GM23338 (cell line): ENCODE results near the gene SEMA3C.

Experiments
- CREB1 ChIP-seq: fragments of 250-450 bp; sonication (Bioruptor Pico); IDR thresholded peaks from 2 replicates; pipeline ENCODE4 v1.5.0; 2020; ENCODE audit warnings: low read depth, mild to moderate bottlenecking, moderate library complexity
- CTCF ChIP-seq, 2 experiments: fragments of 200-600 bp in 1 of 2; sonication (generic) in 1 of 2; conservative IDR thresholded peaks; 2 replicates each; pipeline versions ENCODE4 v1.5.1 to v1.6.1; 2016 to 2017; ENCODE audit warnings: antibody characterized with exemption in 2 of 2, low read depth in 2 of 2, mild to moderate bottlenecking in 2 of 2, moderate library complexity in 1 of 2
- ETS1 ChIP-seq: IDR thresholded peaks from 2 replicates; pipeline ENCODE4 v1.6.1; 2016; ENCODE audit warnings: antibody characterized with exemption
- EZH2 ChIP-seq: fragments of 200-600 bp; sonication (generic); IDR thresholded peaks from one replicate; pipeline ENCODE4 v1.8.0; 2017; ENCODE audit warnings: antibody characterized with exemption, mild to moderate bottlenecking, low read depth; ENCODE audit not compliant: unreplicated experiment
- EZH2phosphoT487 ChIP-seq: fragments of 200-600 bp; sonication (generic); IDR thresholded peaks from one replicate; pipeline ENCODE4 v1.8.1; 2018; ENCODE audit warnings: antibody characterized with exemption; ENCODE audit not compliant: unreplicated experiment
- JUNB ChIP-seq: IDR thresholded peaks from one replicate; pipeline ENCODE4 v1.6.1; 2016; ENCODE audit warnings: antibody characterized with exemption; ENCODE audit not compliant: unreplicated experiment
- NANOG ChIP-seq: IDR thresholded peaks from 2 replicates; pipeline ENCODE4 v1.6.1; 2016; ENCODE audit warnings: antibody characterized with exemption, borderline replicate concordance
- POLR2AphosphoS5 ChIP-seq: IDR thresholded peaks from 2 replicates; pipeline ENCODE4 v1.6.1; 2016; ENCODE audit warnings: antibody characterized with exemption, low read depth
- REST ChIP-seq: IDR thresholded peaks from one replicate; pipeline ENCODE4 v1.6.1; 2018; ENCODE audit warnings: antibody characterized with exemption; ENCODE audit not compliant: unreplicated experiment
- ZNF114 ChIP-seq: fragments of 250-450 bp; sonication (Bioruptor Pico); IDR thresholded peaks from 2 replicates; pipeline ENCODE4 v1.5.0; 2020; ENCODE audit warnings: mild to moderate bottlenecking, moderate library complexity
- ZNF331 ChIP-seq: fragments of 250-450 bp; sonication (Bioruptor Pico); IDR thresholded peaks from 2 replicates; pipeline ENCODE4 v1.5.0; 2020; ENCODE audit warnings: low read depth, mild to moderate bottlenecking, moderate library complexity
- ZNF462 ChIP-seq: fragments of 250-450 bp; sonication (Bioruptor Pico); IDR thresholded peaks from 2 replicates; pipeline ENCODE4 v1.5.0; 2020; ENCODE audit warnings: mild to moderate bottlenecking, moderate library complexity

GRCh38 chr7:80895056-80895455, 23.8 kb downstream of the SEMA3C start:
- no peak for TF ChIP-seq CTCF (conservative IDR thresholded peaks at IDR 0.05; ENCODE audit: low read depth in 2 of 2)
- no peak for TF ChIP-seq REST
- no peak for TF ChIP-seq POLR2AphosphoS5
- no peak for TF ChIP-seq EZH2
- no peak for TF ChIP-seq ZNF114
- TF ChIP-seq ETS1: no peak
- no peak for TF ChIP-seq CREB1 (CRISPR knock-in tag)
- no peak for TF ChIP-seq EZH2phosphoT487
- TF ChIP-seq ZNF462 (CRISPR knock-in tag): no peak
- no peak for TF ChIP-seq NANOG
- TF ChIP-seq JUNB: no peak
- no peak for TF ChIP-seq ZNF331 (CRISPR knock-in tag)
